Fibroblast of skin of scalp (primary cell): ENCODE data around the gene PDIA3.
"Not testable (repeated sequence)": the region's sequence is repeated elsewhere in the genome, so short reads cannot be mapped to it uniquely, and the experiment has no call there.

Experiments used
- DNase-seq: peaks from one replicate; pipeline ENCODE4 v3.0.0-alpha.2; 2013

The PDIA3 gene

DNA sequence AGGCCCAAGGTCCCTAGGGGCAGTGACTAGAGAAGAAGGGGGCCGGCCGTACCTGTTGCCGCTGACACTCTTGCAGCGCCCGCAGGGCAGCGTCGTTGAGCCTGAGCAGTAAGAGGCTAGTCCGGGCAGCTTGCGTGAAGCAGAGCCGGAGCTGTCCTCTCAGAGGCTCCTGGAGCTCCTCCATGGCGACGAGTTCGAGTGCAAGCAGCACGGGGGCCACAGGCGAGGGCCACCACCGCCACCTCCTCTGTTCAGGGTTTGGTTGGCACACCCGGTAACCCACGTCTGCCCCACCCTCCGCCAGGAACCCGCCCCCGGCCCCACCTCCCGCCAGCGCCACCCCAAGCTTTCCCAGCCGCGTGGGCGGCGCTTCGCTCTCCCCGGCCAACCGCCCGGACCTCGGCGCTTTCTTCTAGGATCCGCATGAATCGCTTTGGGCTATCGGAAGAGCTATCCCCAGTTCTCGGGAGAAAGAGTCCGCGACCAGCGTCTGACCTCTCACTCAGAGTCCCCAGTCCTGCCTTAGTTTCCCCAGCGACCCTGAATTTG is 30.6 kb downstream of the PDIA3 start, which contains the start of gene ELL3:
ELL3 (minus strand) TSS at position 249 of the 549 bp plus-strand sequence; CDS start at position 184, 65 bp downstream.
- DNase-seq, result peak; percentile 66

DNA sequence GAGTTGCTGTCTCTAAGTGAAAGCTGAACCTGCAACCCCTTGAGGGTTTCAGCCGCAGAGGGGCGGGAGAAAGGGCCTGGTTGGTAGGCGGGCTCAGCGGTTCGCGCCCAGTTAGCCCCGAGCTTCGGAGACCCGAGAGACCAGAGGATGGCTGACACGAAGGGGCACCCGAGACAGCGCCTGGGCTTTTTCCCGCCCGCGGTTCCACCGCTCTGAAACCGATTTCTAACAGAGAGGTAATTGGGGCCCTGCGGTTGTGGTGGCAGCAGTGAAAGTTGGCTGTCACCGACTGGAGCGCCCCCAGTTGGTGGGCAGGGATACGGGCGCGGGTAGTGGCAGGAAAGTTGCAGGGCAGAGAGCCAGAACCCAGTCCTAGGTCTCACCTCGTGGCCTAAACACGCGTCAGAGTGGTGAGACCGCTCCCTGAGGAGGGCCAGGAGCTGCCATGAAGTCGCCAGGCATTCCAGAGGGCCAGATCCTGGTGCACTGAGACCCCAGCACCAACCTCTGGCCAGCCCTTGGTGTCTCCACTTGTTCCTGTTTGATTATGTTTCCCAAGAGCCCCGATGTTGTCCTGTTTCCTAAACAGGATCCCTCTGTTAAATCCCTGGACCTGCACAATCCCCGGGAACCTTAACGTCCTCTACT is 31.2 kb downstream of the PDIA3 start:
- DNase-seq, result peak; percentile 70

DNA sequence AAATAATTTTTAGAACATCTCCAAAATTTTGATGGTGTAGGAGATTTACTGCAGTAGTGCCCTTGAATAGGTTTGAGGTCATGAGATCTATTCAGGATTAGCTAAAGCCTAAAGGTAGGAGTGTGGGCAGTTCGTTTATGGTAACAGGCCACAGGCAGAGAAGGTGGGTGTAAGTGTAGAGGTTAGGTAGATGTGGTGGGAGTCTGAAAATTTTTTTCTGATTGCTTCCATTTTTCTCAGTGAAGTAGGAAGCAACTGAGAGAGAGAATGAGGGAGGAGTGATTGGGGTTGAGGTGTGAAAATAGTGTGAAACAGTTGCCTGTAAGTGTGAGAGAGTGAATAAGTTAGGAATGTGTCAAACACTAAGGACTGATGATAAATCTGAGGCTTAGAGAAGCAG is 32.8 kb downstream of the PDIA3 start:
- no peak for DNase-seq

DNA sequence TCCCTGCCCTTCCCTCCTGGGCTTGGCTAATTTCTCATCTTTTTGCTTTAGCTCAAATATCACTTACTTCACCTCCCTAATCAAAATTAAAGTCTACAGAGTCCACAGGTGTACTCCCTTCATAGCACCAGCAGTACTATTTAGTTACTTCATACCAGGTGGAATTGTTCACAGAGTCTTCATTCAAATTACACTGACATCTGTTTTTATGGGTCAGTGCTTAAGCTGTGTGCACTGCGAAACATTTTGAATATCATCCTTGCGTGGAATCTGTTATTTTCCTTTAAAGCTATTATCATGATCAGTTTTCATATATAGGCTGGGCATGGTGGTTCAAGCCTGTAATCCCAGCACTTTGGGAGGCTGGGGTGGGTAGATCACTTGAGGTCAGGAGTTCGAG is 43.2 kb downstream of the PDIA3 start:
- no peak for DNase-seq

DNA sequence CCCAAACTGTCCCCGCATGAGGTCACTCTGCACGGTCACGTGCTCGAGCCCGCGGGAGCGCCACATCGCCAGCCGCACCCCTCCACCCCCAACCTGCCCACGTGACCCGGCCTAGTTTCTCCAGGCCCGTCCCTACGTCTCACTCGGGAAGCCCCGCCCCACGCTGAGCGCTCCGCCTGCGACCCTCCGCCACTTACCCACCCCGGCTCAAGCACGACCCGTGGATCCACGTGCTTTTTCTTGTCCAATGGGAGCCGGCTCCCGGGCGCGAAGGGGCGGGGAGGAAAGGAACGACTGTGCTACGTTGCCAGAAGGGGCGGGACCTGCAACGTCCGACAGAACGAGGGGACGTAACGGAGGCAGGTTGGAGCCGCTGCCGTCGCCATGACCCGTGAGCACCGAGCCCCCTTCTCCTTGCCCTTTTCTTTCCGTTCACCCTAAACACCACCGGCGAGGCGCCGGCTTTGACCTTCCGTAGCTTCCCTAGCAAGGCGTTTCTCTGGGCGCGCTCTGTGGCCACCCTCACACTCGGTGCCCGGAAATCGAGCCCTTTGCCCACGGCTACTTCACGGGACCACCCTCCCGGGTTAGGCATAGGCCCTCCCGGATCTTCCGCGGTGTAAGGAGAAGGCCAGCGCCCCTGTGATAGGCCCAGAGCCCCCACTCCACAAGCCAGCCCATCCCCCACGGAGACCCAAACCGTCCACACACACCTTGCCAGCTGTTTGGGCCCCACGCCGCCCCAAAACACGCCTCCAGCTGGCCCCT is 45.9 kb downstream of the PDIA3 start, which contains the start of gene SERF2:
SERF2 (plus strand) TSS at position 328 of the 768 bp plus-strand sequence; CDS start at position 385, 57 bp downstream.
- peak; percentile 100 for DNase-seq

DNA sequence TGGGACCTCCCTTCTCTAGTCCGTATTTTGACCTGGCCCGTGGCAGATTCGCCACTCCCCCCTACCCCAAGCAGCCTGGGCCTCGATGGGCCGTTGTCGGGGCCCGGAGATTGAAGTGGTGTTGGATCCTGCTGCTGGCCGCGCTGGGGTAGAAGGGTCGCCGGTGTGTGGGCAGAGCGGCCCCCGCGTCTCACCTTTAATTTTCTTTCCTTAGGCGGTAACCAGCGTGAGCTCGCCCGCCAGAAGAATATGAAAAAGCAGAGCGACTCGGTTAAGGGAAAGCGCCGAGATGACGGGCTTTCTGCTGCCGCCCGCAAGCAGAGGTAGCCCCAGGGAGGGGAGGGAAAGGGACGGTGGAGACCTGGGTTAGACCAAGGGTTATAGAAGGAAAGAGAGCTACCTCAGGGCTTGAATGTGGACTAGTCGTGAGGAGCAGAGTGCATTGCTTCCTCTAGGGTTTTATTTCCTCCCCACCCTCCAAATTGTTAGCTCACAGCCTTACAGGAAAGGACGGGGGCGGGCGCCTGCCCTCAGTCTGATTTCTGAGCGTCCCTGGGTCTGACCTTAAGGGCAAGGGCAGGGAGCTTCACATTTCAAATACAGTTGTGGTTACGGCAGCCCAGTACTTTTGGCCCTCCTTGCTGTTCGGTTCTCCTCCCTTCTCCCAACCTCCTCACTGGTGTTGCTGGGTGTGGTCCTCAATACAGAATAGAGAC is 46.7 kb downstream of the PDIA3 start:
- DNase-seq, result peak; percentile 41

DNA sequence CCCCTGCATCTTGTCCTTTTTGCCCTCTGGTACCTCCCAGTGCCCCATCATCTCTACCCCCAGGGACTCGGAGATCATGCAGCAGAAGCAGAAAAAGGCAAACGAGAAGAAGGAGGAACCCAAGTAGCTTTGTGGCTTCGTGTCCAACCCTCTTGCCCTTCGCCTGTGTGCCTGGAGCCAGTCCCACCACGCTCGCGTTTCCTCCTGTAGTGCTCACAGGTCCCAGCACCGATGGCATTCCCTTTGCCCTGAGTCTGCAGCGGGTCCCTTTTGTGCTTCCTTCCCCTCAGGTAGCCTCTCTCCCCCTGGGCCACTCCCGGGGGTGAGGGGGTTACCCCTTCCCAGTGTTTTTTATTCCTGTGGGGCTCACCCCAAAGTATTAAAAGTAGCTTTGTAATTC is 47.4 kb downstream of the PDIA3 start:
- DNase-seq, result no peak

DNA sequence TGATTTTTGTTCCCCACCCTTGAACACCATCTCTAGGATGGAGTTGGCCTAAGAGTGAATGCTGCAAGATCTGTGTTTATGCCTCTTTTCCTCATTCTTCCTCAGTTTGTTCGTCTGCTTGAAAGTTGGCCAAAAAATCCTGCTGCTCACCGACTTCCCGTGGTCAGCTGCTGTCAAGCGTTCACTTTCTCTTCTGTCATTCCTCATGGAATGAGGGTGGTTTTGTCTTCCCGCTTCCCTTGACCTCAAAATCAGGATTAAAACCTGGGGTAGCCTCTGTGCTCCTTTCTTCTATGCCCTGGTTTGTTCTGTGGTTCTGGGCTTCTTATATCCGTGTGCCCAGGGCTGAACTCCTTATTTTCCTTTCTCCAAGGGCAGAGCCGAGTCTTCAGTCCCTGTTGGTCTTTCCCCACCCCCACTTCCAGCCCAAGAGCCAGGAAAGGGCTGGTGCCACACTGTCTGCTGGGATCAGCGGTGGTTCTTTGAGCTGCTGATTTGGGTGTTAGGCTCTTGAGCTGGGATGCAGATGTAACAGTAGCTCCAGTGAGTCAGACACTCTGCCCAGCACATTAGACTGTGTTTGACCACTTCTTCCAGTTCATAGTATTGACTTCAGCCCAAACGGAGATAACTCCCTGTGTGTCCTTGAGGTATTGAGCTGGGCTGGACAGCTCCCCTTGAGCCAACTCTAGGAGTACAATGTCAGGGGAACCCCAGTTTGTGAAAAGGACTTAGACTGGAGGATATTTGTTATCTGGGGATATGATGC is 48.2 kb downstream of the PDIA3 start:
- peak; percentile 61 for DNase-seq

DNA sequence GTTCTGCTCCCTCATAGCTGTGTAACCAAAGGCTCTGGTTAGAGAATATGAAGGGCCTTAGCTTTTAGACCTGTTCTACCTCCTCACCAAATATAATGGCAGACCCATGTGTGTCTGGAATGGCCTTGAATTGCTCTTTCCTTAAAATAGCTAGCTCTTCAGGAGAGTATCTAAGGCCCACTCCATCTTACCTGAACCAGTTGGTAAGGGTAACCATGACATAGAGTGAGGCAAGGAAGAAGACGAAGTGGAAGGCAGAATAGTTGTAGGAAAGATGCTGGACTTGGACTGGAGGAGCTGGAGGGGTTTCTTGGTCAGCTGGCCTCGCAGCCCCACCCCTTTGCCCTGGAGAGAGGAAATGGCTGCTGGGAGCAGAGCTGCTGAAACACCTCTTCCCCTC is 49.0 kb downstream of the PDIA3 start:
- no peak for DNase-seq

DNA sequence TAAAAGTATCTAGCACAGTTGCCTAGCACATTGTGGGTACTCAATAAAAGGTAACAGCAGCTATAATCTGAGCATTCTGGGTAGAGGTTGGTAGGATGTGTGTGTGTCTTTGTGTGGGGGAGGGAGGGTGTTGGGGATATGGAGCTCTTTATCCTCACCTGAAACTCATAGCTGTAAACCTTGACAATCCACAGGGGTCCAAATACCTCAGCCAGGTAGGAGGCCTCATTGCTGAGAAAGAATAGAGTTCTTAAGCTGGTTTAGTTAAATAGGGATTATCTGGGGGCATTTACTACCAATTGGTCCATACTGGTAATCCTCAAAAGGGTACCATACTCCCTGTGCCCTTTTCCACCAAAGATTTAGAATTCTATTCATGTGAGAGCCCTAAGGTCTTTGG is 49.8 kb downstream of the PDIA3 start:
- no peak for DNase-seq

DNA sequence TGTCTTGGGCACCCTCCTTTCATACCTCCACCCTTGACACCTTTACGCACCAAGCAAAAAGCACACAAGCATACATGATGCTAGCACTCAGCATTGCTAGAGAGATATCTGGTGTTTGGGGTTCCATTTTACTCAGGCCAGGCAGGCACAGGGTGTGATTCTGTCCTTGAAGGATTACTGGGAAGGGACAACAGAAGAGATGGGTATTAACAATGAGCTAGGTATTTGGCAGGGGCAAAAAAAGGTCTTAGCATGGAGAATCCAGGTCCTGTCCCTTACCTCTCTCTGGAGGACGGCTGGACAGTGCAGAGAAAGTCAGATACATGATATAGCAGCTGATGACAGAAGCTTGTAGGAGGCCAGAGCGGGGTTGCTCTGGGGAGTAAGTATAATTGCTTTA is 50.3 kb downstream of the PDIA3 start:
- no peak for DNase-seq

DNA sequence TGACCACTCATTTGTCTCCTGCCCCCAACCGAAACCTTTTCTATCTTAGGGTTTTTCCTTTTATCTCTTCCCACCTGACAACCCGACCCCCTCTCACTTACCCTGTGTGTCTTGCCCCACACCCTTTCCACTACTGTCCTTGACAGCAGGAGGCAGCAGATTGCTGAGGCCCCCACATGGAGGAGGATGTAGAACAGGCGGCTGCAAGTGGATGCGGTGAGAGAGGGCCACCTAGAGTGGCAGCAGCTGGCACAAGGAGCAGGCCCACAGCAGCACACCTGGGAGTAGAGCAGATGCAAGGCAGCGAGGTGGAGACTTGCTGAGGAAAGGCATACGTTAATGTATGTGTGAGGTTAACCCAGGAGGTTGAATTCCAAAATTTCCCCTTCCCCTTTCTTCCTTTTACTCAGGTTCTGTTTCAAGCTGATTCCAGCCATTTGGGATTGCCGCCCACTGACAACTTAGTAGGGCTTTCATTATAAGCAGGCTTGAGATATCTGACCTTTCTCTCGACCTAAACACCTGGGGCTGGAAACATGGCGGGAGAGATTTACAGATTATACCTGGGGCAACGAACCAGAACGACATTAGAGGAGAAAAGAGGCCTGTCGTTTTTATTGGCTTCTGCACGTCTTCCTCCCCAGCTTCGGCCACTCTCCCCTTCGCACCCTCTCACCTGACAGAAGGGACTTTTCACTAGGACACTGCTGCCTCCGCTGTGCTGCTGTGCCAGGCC is 53.1 kb downstream of the PDIA3 start:
- DNase-seq, result no peak

DNA sequence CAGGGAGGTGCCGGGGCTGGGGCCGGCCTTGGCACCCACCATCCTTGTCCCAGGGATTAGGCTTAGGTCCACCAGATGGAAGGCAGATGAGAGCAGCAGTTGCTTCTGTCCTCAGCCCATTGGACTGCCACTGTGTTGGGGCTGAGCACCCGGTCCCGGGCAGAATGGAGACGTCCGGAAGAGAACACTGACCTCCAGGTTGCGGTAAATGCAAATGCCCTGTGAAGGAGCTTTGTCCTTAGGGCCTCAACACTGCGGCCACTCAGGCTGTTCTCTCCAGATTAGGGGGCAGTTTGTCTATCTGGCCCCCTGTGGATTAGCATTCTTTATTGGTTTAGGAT is 53.7 kb downstream of the PDIA3 start, which contains the start of gene SERINC4:
SERINC4 (minus strand) TSS at position 276 of the 341 bp plus-strand sequence; CDS start at position 42, 234 bp downstream.
- no peak for DNase-seq

DNA sequence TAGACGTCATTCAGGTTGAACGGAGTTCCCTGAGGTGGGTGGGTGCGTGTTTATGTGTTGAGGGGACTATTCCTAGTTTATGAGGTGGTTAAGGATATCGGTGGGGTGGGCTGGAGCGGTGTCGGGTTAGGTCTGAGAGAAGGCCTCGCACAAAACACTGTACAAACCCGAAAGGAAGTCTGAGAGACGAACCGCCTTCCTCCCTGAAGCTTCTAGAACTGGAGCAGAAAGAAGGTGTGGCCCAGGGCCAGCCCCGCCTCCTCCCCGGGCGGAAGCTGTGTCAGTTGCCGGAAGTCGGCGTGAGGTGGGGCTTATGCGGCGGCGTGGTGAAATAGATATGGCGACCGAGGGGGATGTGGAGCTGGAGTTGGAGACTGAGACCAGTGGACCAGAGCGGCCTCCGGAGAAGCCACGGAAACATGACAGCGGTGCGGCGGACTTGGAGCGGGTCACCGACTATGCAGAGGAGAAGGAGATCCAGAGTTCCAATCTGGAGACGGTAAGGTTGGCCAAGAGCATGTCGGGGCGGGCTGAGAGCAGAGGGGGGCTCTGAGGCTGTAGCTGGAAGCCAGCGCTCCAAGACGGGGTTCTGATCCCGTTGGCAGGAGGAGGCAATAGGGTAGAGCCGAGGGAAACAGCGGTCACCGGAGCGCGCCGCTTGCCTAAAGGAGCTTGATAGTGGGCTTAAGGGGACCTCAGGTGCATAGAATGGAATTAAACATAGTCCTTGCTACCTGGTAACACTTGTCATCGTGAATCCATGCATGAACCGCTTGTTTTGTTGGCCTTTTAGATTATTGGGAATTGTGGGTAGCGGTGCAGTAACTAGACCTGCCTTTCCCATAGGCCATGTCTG is 54.3 kb downstream of the PDIA3 start, which contains the start of gene HYPK:
HYPK (plus strand) TSS at position 314 of the 856 bp plus-strand sequence; CDS start at position 338, 24 bp downstream.
- DNase-seq, result peak; percentile 89

DNA sequence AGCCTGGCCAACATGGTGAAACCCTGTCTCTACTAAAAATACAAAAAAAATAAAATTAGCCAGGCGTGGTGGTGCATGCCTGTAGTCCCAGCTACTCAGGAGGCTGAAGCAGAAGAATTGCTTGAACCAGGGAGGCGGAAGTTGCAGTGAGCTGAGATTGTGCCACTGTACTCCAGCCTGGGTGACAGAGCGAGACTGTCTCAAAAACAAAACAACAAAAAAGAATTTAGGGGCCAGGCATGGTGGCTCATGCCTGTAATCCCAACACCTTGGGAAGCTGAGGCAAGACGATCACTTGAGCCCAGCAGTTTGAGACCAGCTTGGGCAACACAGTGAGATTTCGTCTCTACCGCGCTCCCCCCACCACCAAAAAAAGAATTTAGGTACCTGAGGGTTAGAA is 56.4 kb downstream of the PDIA3 start:
- not testable (repeated sequence) for DNase-seq

DNA sequence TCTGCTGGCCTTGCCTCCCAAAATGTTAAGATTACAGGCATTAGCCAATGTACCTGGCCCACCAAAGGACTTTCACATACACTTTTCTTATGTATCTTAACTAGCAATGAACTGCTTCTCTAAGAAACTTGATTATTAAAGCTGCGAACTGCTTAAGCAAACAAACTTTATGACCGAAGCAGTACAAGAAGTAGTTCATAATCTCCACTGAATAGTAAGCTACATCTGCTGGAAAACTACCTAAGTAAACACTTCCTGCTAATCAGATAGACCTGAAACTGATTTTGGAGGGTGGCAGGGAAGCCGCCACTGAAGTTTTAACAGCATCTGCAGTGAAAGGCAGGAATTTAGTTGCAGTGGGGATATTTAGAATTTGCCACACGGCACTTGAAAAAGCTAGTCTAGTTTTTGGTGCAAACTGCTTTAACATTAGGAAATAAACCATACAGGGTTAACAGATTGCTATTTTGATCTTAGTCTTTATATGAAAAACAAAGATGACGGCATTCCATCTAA is 62.3 kb downstream of the PDIA3 start:
- no peak for DNase-seq

DNA sequence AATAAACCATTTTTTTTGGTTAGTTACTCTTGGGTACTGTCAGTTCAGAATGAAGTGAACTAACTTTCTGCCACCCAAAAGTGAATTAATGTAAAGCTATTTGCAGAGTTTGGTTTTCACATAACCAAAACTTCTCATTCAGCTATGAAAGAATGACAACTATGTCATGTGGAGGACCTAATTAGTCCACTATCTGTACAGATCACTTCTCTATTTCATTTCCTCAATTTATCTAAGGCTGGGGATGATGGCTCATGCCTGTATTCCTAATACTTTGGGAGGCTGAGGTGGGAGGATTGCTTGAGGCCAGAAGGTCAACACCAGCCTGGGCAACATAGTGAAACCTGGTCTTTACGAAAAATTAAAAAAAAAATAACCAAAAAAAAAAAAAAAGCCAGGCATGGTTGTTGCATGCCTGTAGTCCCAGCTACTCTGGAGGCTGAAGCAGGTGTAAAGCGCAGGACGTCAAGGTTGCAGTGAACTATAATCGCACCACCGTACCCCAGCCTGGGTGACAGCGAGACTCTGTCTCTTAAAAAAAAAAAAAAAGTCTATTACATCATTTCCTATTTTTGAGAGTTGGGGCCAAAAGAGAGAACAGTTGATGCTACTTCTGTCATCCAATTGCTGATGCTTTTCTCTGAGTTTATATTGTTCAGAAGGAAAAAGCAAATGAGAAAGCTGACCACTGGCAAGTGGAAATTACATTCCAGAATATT is 62.9 kb downstream of the PDIA3 start:
- DNase-seq, result no peak

DNA sequence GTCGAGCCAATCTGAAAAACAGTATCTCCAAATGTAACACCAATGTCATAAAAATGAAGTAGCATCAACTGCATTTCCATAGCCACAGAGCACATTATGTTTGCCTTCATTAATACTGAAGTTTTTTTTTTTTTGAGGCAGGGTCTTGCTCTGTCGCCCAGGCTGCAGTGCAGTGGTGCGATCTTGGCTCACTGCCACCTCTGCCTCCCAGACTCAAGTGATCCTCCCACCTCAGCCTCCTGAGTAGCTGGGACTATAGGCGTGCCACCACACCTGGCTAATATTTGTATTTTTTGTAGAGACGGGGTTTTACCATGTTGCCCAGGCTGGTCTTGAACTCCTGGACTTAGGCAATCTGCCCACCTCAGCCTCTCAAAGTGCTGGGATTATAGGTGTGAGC is 68.8 kb downstream of the PDIA3 start:
- not testable (repeated sequence) for DNase-seq

DNA sequence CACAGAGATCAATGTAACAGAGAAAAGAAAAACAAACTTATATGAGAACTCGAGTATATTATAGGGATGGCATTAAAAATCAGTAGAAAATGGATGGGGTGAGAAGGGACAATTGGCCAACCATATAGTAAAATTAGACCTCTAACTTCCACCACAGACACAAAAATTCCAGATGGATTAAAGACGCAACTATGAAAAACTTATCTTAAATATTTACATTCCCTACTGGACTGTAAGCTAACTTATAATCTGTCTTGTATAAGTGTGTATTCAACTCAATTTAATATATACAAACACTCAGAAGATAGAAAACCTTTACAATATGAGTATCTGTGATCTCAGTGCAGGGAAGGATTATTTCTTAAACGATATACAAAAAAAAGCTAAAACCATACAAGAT is 75.3 kb downstream of the PDIA3 start:
- DNase-seq, result no peak
